ENCODE data around the gene TTBK2.

DNA sequence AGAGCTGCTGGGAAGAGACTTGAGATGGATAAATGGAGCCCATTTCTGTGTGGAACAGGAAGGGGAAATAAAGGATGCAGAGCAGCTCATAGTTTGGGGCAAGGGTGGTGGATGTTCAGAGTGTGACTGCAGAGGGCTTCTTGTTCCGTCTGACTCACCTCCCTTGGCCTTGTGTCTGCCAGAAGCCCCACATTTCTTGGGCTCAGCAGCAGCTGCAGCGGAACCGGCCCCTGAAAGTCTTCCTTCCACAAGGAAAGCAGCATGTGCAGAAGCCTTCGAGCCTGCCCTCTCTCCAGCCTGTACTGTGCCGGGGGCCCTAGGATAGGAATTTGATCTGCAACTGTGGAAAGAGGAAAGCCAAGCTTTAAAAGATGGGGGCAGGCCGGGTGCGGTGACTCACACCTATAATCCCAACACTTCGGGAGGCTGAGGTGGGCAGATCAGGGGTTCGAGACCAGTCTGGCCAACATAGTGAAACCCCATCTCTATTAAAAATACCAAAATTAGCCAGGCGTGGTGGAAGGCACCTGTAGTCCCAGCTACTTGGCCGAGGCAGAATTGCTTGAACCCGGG is 195.2 kb downstream of the TTBK2 start:
- TF ChIP-seq TAF1 (conservative IDR thresholded peaks at IDR 0.05) (no peak), REST (IDR thresholded peaks at IDR 0.05) (no peak), FOXA1 (IDR thresholded peaks at IDR 0.05) (no peak), YY1 (IDR thresholded peaks at IDR 0.05) (no peak), JUND (IDR thresholded peaks at IDR 0.05) (no peak), RAD21 (IDR thresholded peaks at IDR 0.05) (no peak), ZBTB33 (IDR thresholded peaks at IDR 0.05) (no peak), EGR1 (IDR thresholded peaks at IDR 0.05; ENCODE audit: low read depth in 2 of 2) (no peak), ATF3 (IDR thresholded peaks at IDR 0.05) (no peak)
- TF ChIP-seq, protein P1, sequence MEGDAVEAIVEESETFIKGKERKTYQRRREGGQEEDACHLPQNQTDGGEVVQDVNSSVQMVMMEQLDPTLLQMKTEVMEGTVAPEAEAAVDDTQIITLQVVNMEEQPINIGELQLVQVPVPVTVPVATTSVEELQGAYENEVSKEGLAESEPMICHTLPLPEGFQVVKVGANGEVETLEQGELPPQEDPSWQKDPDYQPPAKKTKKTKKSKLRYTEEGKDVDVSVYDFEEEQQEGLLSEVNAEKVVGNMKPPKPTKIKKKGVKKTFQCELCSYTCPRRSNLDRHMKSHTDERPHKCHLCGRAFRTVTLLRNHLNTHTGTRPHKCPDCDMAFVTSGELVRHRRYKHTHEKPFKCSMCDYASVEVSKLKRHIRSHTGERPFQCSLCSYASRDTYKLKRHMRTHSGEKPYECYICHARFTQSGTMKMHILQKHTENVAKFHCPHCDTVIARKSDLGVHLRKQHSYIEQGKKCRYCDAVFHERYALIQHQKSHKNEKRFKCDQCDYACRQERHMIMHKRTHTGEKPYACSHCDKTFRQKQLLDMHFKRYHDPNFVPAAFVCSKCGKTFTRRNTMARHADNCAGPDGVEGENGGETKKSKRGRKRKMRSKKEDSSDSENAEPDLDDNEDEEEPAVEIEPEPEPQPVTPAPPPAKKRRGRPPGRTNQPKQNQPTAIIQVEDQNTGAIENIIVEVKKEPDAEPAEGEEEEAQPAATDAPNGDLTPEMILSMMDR (IDR thresholded peaks at IDR 0.05; ENCODE audit: low read depth, low read length, missing input control): no peak
- TF ChIP-seq, protein P2, sequence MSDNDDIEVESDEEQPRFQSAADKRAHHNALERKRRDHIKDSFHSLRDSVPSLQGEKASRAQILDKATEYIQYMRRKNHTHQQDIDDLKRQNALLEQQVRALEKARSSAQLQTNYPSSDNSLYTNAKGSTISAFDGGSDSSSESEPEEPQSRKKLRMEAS (IDR thresholded peaks at IDR 0.05): no peak

All from liver (tissue), 3 donors.